IMR-90 (cell line): ENCODE results near the gene C2orf74. TPM values are rescaled to one million over a fixed set of nuclear protein-coding genes. Genes with fewer than 3 reads are reported as not detected.

ENCODE experiments used
- ATAC-seq: fragments of 200-7000 bp; cut with Tn5 transposase; 2 replicates; pipeline ENCODE4 v1.9.1; 2020; ENCODE audit warnings: low read depth, mild to moderate bottlenecking, moderate library complexity
- BruUV-seq: library from RNA; stranded (reverse); fragments of 400-500 nt; replicated peaks from 2 replicates; lab custom pipeline; 2021; lab: Mats Ljungman, UMichigan
- CTCF ChIA-PET: fragments of 300-600 bp; formaldehyde crosslinking; extraction: SDS; loops from one replicate; lab custom pipeline; 2021; ENCODE audit warnings: antibody characterized with exemption; lab: Yijun Ruan, JAX
- POLR2A ChIA-PET: fragments of 300-600 bp; sonication (Branson Sonifier 250); formaldehyde crosslinking; loops from one replicate; lab custom pipeline; 2022; ENCODE audit warnings: antibody characterized with exemption; ENCODE audit not compliant: unreplicated experiment; lab: Charles Lee
- DNase-seq: peaks from one replicate; pipeline ENCODE4 v3.0.0; 2013
- H2AFZ ChIP-seq: replicated peaks from 2 replicates; pipeline ENCODE3; 2013; ENCODE audit warnings: low read length, mild to moderate bottlenecking; ENCODE audit not compliant: poor library complexity
- H2AK5ac ChIP-seq: 2 replicates; pipeline ENCODE4 v1.6.1; 2013; ENCODE audit warnings: low read depth, low read length, inconsistent platforms
- H2AK9ac ChIP-seq: replicated peaks from 2 replicates; pipeline ENCODE3; 2013; ENCODE audit warnings: mild to moderate bottlenecking, low read depth, low read length, moderate library complexity; ENCODE audit not compliant: poor library complexity
- H2BK120ac ChIP-seq: 2 replicates; pipeline ENCODE4 v1.6.1; 2013; ENCODE audit warnings: low read depth, low read length, inconsistent platforms
- H2BK15ac ChIP-seq: 3 replicates; pipeline ENCODE4 v1.6.1; 2013; ENCODE audit warnings: low read depth, low read length, inconsistent platforms
- H2BK20ac ChIP-seq: 2 replicates; pipeline ENCODE4 v1.6.1; 2013; ENCODE audit warnings: low read depth, mild to moderate bottlenecking, inconsistent platforms, low read length, moderate library complexity
- H2BK5ac ChIP-seq: 2 replicates; pipeline ENCODE4 v1.6.1; 2013; ENCODE audit warnings: mild to moderate bottlenecking, low read depth, low read length, inconsistent platforms; ENCODE audit not compliant: poor library complexity, severe bottlenecking
- H3K14ac ChIP-seq: replicated peaks from 2 replicates; pipeline ENCODE4 v1.6.1; 2013; ENCODE audit warnings: low read depth, low read length, inconsistent platforms
- H3K18ac ChIP-seq: 2 replicates; pipeline ENCODE4 v1.6.1; 2013; ENCODE audit warnings: low read depth, low read length, control low read depth
- H3K23ac ChIP-seq: 2 replicates; pipeline ENCODE4 v1.6.1; 2013; ENCODE audit warnings: low read depth, low read length, inconsistent platforms
- H3K27ac ChIP-seq: 2 replicates; pipeline ENCODE4 v1.5.1; 2013; ENCODE audit warnings: mild to moderate bottlenecking, control low read depth, low read length; ENCODE audit not compliant: insufficient read depth
- H3K27me3 ChIP-seq: 2 replicates; pipeline ENCODE4 v1.6.1; 2013; ENCODE audit warnings: low read length; ENCODE audit not compliant: control insufficient read depth, insufficient read depth
- H3K36me3 ChIP-seq: 2 replicates; pipeline ENCODE4 v1.6.1; 2013; ENCODE audit warnings: low read length, mixed read lengths; ENCODE audit not compliant: control insufficient read depth, insufficient read depth
- H3K4ac ChIP-seq: 2 replicates; pipeline ENCODE4 v1.6.1; 2013; ENCODE audit warnings: low read depth, low read length, inconsistent platforms
- H3K4me1 ChIP-seq: 2 replicates; pipeline ENCODE4 v1.6.1; 2013; ENCODE audit warnings: low read length, mixed read lengths; ENCODE audit not compliant: control insufficient read depth, insufficient read depth
- H3K4me2 ChIP-seq: 2 replicates; pipeline ENCODE4 v1.6.1; 2013; ENCODE audit warnings: low read depth, mild to moderate bottlenecking, control low read depth, low read length, moderate library complexity
- H3K4me3 ChIP-seq: 2 replicates; pipeline ENCODE4 v1.5.1; 2013; ENCODE audit warnings: low read depth, mild to moderate bottlenecking, control low read depth, low read length, moderate library complexity; ENCODE audit not compliant: insufficient read depth
- H3K56ac ChIP-seq: 2 replicates; pipeline ENCODE4 v1.6.1; 2013; ENCODE audit warnings: low read length, inconsistent platforms; ENCODE audit not compliant: insufficient read depth; ENCODE audit errors: extremely low read depth
- H3K79me1 ChIP-seq, 2 experiments: 2 replicates each; pipeline ENCODE4 v1.6.1; 2013; ENCODE audit warnings: low read length in 2 of 2, inconsistent platforms in 1 of 2, low read depth in 1 of 2
- H3K9ac ChIP-seq: 2 replicates; pipeline ENCODE4 v1.6.1; 2013; ENCODE audit warnings: low read depth, low read length, control low read depth
- H3K9me1 ChIP-seq: 2 replicates; pipeline ENCODE4 v1.6.1; 2013; ENCODE audit warnings: low read length, inconsistent platforms; ENCODE audit not compliant: insufficient read depth
- H3K9me3 ChIP-seq: 2 replicates; pipeline ENCODE4 v1.6.1; 2013; ENCODE audit warnings: low read length; ENCODE audit not compliant: control insufficient read depth, insufficient read depth
- H4K20me1 ChIP-seq: 2 replicates; pipeline ENCODE4 v1.6.1; 2013; ENCODE audit warnings: low read length, inconsistent platforms; ENCODE audit not compliant: insufficient read depth
- H4K5ac ChIP-seq: 2 replicates; pipeline ENCODE4 v1.6.1; 2013; ENCODE audit warnings: mild to moderate bottlenecking, low read depth, low read length, control low read depth
- H4K8ac ChIP-seq, 2 experiments: 2 replicates each; pipeline ENCODE4 v1.6.1; 2013; ENCODE audit warnings: low read depth in 2 of 2, low read length in 2 of 2, control low read depth in 1 of 2, inconsistent platforms in 1 of 2
- H4K91ac ChIP-seq: 2 replicates; pipeline ENCODE4 v1.6.1; 2013; ENCODE audit warnings: low read depth, low read length, inconsistent platforms; ENCODE audit not compliant: insufficient read depth
- BHLHE40 ChIP-seq: fragments of 150-350 bp; IDR thresholded peaks from 2 replicates; pipeline ENCODE4 v1.6.1; 2016; ENCODE audit warnings: mild to moderate bottlenecking, low read depth, low read length
- CEBPB ChIP-seq: IDR thresholded peaks from 2 replicates; pipeline ENCODE4 v1.6.1; 2012; ENCODE audit warnings: low read depth, low read length, improper control_type of control experiment
- FOS ChIP-seq: fragments of 150-350 bp; IDR thresholded peaks from 2 replicates; pipeline ENCODE4 v1.6.1; 2016; ENCODE audit warnings: low read depth, low read length
- MAZ ChIP-seq: IDR thresholded peaks from 2 replicates; pipeline ENCODE4 v1.6.1; 2012; ENCODE audit warnings: low read depth, mild to moderate bottlenecking, low read length, improper control_type of control experiment, moderate library complexity, borderline replicate concordance
- MXI1 ChIP-seq: IDR thresholded peaks from 2 replicates; pipeline ENCODE4 v1.6.1; 2012; ENCODE audit warnings: low read depth, mild to moderate bottlenecking, low read length, moderate library complexity, borderline replicate concordance
- NFE2L2 ChIP-seq: fragments of 150-350 bp; IDR thresholded peaks from 2 replicates; pipeline ENCODE4 v1.6.1; 2016; ENCODE audit warnings: low read depth, mild to moderate bottlenecking, low read length
- POLR2A ChIP-seq: IDR thresholded peaks from 2 replicates; pipeline ENCODE4 v1.6.1; 2012; ENCODE audit warnings: mild to moderate bottlenecking, low read depth, low read length
- RAD21 ChIP-seq: IDR thresholded peaks from 2 replicates; pipeline ENCODE4 v1.6.1; 2012; ENCODE audit warnings: low read length, improper control_type of control experiment
- RCOR1 ChIP-seq: IDR thresholded peaks from 2 replicates; pipeline ENCODE4 v1.6.1; 2012; ENCODE audit warnings: mild to moderate bottlenecking, low read length, improper control_type of control experiment; ENCODE audit not compliant: insufficient replicate concordance
- SMC3 ChIP-seq: fragments of 150-350 bp; IDR thresholded peaks from 2 replicates; pipeline ENCODE4 v1.6.1; 2016; ENCODE audit warnings: low read depth, mild to moderate bottlenecking, antibody characterized with exemption, low read length, moderate library complexity
- WGBS, 2 experiments: methylation state at CpG; one replicate each; pipeline versions ENCODE4 v1.1.5 to v1.1.7; 2013; ENCODE audit warnings: missing lambda C conversion rate in 2 of 2; ENCODE audit not compliant: insufficient read length in 1 of 2; ENCODE audit errors: extremely low coverage in 2 of 2; 5-methylcytosine and 5-hydroxymethylcytosine counted together
- dilution Hi-C: fragments of 300-500 bp; cut with HindIII; formaldehyde crosslinking; loops from one replicate; pipeline ENCODE4 v1.14.3; 2018; ENCODE audit warnings: low sequenced_read_pairs; ENCODE audit not compliant: unreplicated experiment
- in situ Hi-C: fragments of 300-500 bp; cut with MboI; formaldehyde crosslinking; loops from 3 replicates; pipeline ENCODE4 v1.14.3; 2019; ENCODE audit warnings: low sequenced_read_pairs, inconsistent platforms, mixed read lengths
- intact Hi-C: fragments of 100-400 bp; cut with micrococcal nuclease; formaldehyde crosslinking; loops from 2 replicates; pipeline ENCODE4 v1.10.0; 2022
- polyA plus RNA-seq, 3 experiments: library from polyadenylated mRNA; depleted of rRNA; stranded (reverse); fragments of >200 nt; gene quantifications; 2 replicates each; pipeline ENCODE4 v1.2.3, GENCODE V29; 2012; ENCODE audit warnings: low replicate concordance in 1 of 3
- total RNA-seq: library from RNA; depleted of rRNA; stranded (reverse); fragments of >200 nt; gene quantifications from 2 replicates; pipeline ENCODE4 v1.2.3, GENCODE V29; 2012
- TF ChIP-seq, protein P1 (sequence below): fragments of 150-350 bp; IDR thresholded peaks from 2 replicates; pipeline ENCODE4 v1.6.1; 2017; ENCODE audit warnings: mild to moderate bottlenecking, antibody characterized with exemption, low read length, low read depth
- TF ChIP-seq, protein P2 (sequence below): fragments of 150-350 bp; IDR thresholded peaks from 2 replicates; pipeline ENCODE4 v1.6.1; 2016; ENCODE audit warnings: low read depth, mild to moderate bottlenecking, low read length, moderate library complexity, borderline replicate concordance
- TF ChIP-seq, protein P3 (sequence below): conservative IDR thresholded peaks from 2 replicates; pipeline ENCODE4 v1.5.1; 2012; ENCODE audit warnings: mild to moderate bottlenecking, low read depth, low read length, improper control_type of control experiment

Gene C2orf74
- total and polyA plus RNA-seq, 2 of the 4 experiments (the other 2 are of a cell fraction), result 8.4 to 21.9 TPM

DNA sequence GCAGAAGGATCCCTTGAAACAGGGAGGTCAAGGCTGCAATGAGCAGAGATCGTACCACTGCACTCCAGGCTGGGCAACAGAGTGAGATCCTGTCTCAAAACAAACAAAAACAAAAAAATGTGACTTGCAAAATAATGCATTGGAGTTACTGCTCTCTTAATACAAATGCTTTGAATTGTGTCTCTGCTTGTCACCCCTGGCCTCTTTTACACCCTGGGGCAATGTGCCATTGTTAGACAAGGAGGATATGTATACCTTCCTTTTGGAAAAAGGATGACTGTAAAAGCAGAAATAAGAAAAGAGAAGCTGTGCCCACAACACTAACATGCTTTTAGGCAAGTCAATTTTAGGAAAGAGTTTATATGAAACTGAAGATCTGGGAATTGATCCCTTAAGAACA, 20.8 kb upstream of the C2orf74 start:
- BruUV-seq, result no TSS peak
- H3K18ac ChIP-seq, result no peak overlapping the region

More for the DNA sequence above, 20.8 kb upstream of the C2orf74 start:
- no peak for TF ChIP-seq RAD21
- TF ChIP-seq, protein P1, sequence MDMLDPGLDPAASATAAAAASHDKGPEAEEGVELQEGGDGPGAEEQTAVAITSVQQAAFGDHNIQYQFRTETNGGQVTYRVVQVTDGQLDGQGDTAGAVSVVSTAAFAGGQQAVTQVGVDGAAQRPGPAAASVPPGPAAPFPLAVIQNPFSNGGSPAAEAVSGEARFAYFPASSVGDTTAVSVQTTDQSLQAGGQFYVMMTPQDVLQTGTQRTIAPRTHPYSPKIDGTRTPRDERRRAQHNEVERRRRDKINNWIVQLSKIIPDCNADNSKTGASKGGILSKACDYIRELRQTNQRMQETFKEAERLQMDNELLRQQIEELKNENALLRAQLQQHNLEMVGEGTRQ, result no peak
- no peak for TF ChIP-seq FOS
- no peak for TF ChIP-seq MAZ
- no peak for TF ChIP-seq BHLHE40
- TF ChIP-seq POLR2A, result no peak
- TF ChIP-seq NFE2L2, result no peak
- TF ChIP-seq MXI1, result no peak
- no peak for TF ChIP-seq RCOR1
- TF ChIP-seq, protein P2, sequence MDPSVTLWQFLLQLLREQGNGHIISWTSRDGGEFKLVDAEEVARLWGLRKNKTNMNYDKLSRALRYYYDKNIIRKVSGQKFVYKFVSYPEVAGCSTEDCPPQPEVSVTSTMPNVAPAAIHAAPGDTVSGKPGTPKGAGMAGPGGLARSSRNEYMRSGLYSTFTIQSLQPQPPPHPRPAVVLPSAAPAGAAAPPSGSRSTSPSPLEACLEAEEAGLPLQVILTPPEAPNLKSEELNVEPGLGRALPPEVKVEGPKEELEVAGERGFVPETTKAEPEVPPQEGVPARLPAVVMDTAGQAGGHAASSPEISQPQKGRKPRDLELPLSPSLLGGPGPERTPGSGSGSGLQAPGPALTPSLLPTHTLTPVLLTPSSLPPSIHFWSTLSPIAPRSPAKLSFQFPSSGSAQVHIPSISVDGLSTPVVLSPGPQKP, result no peak
- TF ChIP-seq, protein P3, sequence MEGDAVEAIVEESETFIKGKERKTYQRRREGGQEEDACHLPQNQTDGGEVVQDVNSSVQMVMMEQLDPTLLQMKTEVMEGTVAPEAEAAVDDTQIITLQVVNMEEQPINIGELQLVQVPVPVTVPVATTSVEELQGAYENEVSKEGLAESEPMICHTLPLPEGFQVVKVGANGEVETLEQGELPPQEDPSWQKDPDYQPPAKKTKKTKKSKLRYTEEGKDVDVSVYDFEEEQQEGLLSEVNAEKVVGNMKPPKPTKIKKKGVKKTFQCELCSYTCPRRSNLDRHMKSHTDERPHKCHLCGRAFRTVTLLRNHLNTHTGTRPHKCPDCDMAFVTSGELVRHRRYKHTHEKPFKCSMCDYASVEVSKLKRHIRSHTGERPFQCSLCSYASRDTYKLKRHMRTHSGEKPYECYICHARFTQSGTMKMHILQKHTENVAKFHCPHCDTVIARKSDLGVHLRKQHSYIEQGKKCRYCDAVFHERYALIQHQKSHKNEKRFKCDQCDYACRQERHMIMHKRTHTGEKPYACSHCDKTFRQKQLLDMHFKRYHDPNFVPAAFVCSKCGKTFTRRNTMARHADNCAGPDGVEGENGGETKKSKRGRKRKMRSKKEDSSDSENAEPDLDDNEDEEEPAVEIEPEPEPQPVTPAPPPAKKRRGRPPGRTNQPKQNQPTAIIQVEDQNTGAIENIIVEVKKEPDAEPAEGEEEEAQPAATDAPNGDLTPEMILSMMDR, result no peak
- TF ChIP-seq CEBPB, result no peak
- no peak for TF ChIP-seq SMC3
- Histone ChIP-seq H2BK20ac (no peak overlapping the region), H4K8ac (no peak overlapping the region), H2BK5ac (no peak overlapping the region), H3K27ac (no peak overlapping the region), H3K36me3 (peaks cover 3% of the 10 kb centered on the region), H2BK120ac (no peak overlapping the region), H3K9me1 (no peaks in the 10 kb centered on the region), H3K23ac (no peak overlapping the region), H3K4ac (no peak overlapping the region), H2AK5ac (no peak overlapping the region), H3K14ac (no peak overlapping the region), H3K27me3 (no peaks in the 10 kb centered on the region), H3K4me2 (no peak overlapping the region), H4K20me1 (no peaks in the 10 kb centered on the region), H3K9ac (no peak overlapping the region), H2AK9ac (no peak overlapping the region), H3K4me3 (no peak overlapping the region), H2AFZ (no peak overlapping the region), H4K5ac (no peak overlapping the region), H3K79me1 (peaks cover 7 to 16% of the 10 kb centered on the region in 2 experiments), H2BK15ac (no peak overlapping the region), H4K91ac (no peak overlapping the region), H3K4me1 (no peaks in the 10 kb centered on the region), H3K9me3 (no peaks in the 10 kb centered on the region), H3K56ac (no peak overlapping the region)
- in situ Hi-C loops (no loop called here), intact Hi-C loops (no loop called here), dilution Hi-C loops (no loop called here)
- no peak for DNase-seq
- CTCF ChIA-PET, result no interaction called here
- WGBS, 2 experiments, result no CpG with 5 or more reads among the region's 1 CpG
- POLR2A ChIA-PET, result no interaction called here
- ATAC-seq, result no peak
